ENCODE results near the gene LYPD5.

Gene LYPD5

GRCh38 chr19:43789029-43789428, 13.2 kb downstream of the LYPD5 start:
- no peak overlapping the region for H3K23ac ChIP-seq (ENCODE audit: low read length in 2 of 2)
- H4K8ac ChIP-seq (ENCODE audit: low read length), result no peak overlapping the region
- no peak overlapping the region for H3K27ac ChIP-seq (ENCODE audit: low read length, poor library complexity, severe bottlenecking)
- no peak overlapping the region for H3K4me3 ChIP-seq (ENCODE audit: insufficient read depth in 1 of 2, low read depth in 1 of 2, low read length in 2 of 2)
- no peak overlapping the region for H3K18ac ChIP-seq (ENCODE audit: low read depth in 1 of 2, low read length in 2 of 2)
- H3K4me1 ChIP-seq (ENCODE audit: control insufficient read depth, insufficient read depth, low read depth, low read length), result peaks cover 11% of the 10 kb centered on the region
- no peak overlapping the region for H3K14ac ChIP-seq (ENCODE audit: low read length in 2 of 2)
- no peaks in the 10 kb centered on the region for H3K36me3 ChIP-seq (ENCODE audit: control insufficient read depth in 1 of 2, insufficient read depth in 2 of 2, low read depth in 1 of 2, low read length in 2 of 2)
- no peak overlapping the region for H2BK120ac ChIP-seq (ENCODE audit: low read depth, low read length)
- WGBS, result 0% methylated on average over 2 of the region's 3 CpGs
- no peak overlapping the region for H2BK15ac ChIP-seq (ENCODE audit: low read depth, poor library complexity, severe bottlenecking)
- peak; percentile 60 for DNase-seq
- no peak overlapping the region for H3K4me2 ChIP-seq (ENCODE audit: low read length, poor library complexity, severe bottlenecking)
- no peak overlapping the region for H2AFZ ChIP-seq (ENCODE audit: low read depth, low read length)
- H3K27me3 ChIP-seq (ENCODE audit: control insufficient read depth in 1 of 2, insufficient read depth in 1 of 2, low read length in 2 of 2), result peaks cover 9 to 21% of the 10 kb centered on the region in 2 experiments
- H2BK5ac ChIP-seq (ENCODE audit: low read depth, low read length, poor library complexity, severe bottlenecking), result no peak overlapping the region
- no peak overlapping the region for H2BK12ac ChIP-seq (ENCODE audit: low read length in 2 of 2)
- H3K9me3 ChIP-seq (ENCODE audit: control insufficient read depth, low read length), result no peaks in the 10 kb centered on the region
- H4K91ac ChIP-seq (ENCODE audit: low read length), result no peak overlapping the region
- no peaks in the 10 kb centered on the region for H3K79me1 ChIP-seq (replicated peaks; ENCODE audit: low read length, poor library complexity, severe bottlenecking)
- H2AK5ac ChIP-seq (ENCODE audit: low read length, severe bottlenecking), result no peak overlapping the region
- H3K4ac ChIP-seq (ENCODE audit: low read depth in 1 of 2, low read length in 2 of 2), result no peak overlapping the region
- H3K9ac ChIP-seq (ENCODE audit: low read length), result no peak overlapping the region

GRCh38 chr19:43786665-43787064, 15.6 kb downstream of the LYPD5 start:
- Histone ChIP-seq H3K36me3 (ENCODE audit: control insufficient read depth in 1 of 2, insufficient read depth in 2 of 2, low read depth in 1 of 2, low read length in 2 of 2) (no peaks in the 10 kb centered on the region), H3K9me3 (ENCODE audit: control insufficient read depth, low read length) (no peaks in the 10 kb centered on the region), H3K27ac (ENCODE audit: low read length, poor library complexity, severe bottlenecking) (no peak overlapping the region), H4K8ac (ENCODE audit: low read length) (no peak overlapping the region), H3K9ac (ENCODE audit: low read length) (no peak overlapping the region), H3K14ac (ENCODE audit: low read length in 2 of 2) (no peak overlapping the region), H2BK15ac (ENCODE audit: low read depth, poor library complexity, severe bottlenecking) (no peak overlapping the region), H2BK12ac (ENCODE audit: low read length in 2 of 2) (no peak overlapping the region), H3K18ac (ENCODE audit: low read depth in 1 of 2, low read length in 2 of 2) (no peak overlapping the region), H3K4me2 (ENCODE audit: low read length, poor library complexity, severe bottlenecking) (no peak overlapping the region), H3K4me3 (ENCODE audit: insufficient read depth in 1 of 2, low read depth in 1 of 2, low read length in 2 of 2) (no peak overlapping the region), H3K79me1 (replicated peaks; ENCODE audit: low read length, poor library complexity, severe bottlenecking) (no peaks in the 10 kb centered on the region), H3K23ac (ENCODE audit: low read length in 2 of 2) (no peak overlapping the region), H2AFZ (ENCODE audit: low read depth, low read length) (no peak overlapping the region), H3K4ac (ENCODE audit: low read depth in 1 of 2, low read length in 2 of 2) (no peak overlapping the region), H2AK5ac (ENCODE audit: low read length, severe bottlenecking) (no peak overlapping the region), H4K91ac (ENCODE audit: low read length) (no peak overlapping the region), H2BK120ac (ENCODE audit: low read depth, low read length) (no peak overlapping the region), H3K27me3 (ENCODE audit: control insufficient read depth in 1 of 2, insufficient read depth in 1 of 2, low read length in 2 of 2) (peaks cover 0 to 5% of the 10 kb centered on the region in 2 experiments), H3K4me1 (ENCODE audit: control insufficient read depth, insufficient read depth, low read depth, low read length) (peaks cover 18% of the 10 kb centered on the region), H2BK5ac (ENCODE audit: low read depth, low read length, poor library complexity, severe bottlenecking) (no peak overlapping the region)
- 0% methylated on average over 1 of the region's 1 CpG for WGBS
- no peak for DNase-seq

GRCh38 chr19:43784981-43785808, 17.1 kb downstream of the LYPD5 start:
- no peak overlapping the region for H3K4me2 ChIP-seq (ENCODE audit: low read length, poor library complexity, severe bottlenecking)
- peak overlapping the region; percentile 83 for H2AFZ ChIP-seq (ENCODE audit: low read depth, low read length)
- 19% methylated on average over 10 of the region's 10 CpGs for WGBS
- no peaks in the 10 kb centered on the region for H3K79me1 ChIP-seq (replicated peaks; ENCODE audit: low read length, poor library complexity, severe bottlenecking)
- H3K9ac ChIP-seq (ENCODE audit: low read length), result peak overlapping the region; percentile 75
- peak overlapping the region; percentile 56 for H3K27ac ChIP-seq (ENCODE audit: low read length, poor library complexity, severe bottlenecking)
- no peak overlapping the region for H3K23ac ChIP-seq (ENCODE audit: low read length in 2 of 2)
- H2BK120ac ChIP-seq (ENCODE audit: low read depth, low read length), result peak overlapping the region; percentile 81
- H4K91ac ChIP-seq (ENCODE audit: low read length), result peak overlapping the region; percentile 58
- peak overlapping the region; percentile 33 for H4K8ac ChIP-seq (ENCODE audit: low read length)
- peak overlapping the region in 1 of 2 experiments; percentile 62 for H3K4me3 ChIP-seq (ENCODE audit: insufficient read depth in 1 of 2, low read depth in 1 of 2, low read length in 2 of 2)
- peak overlapping the region; percentile 60 for H2BK15ac ChIP-seq (ENCODE audit: low read depth, poor library complexity, severe bottlenecking)
- H3K18ac ChIP-seq (ENCODE audit: low read depth in 1 of 2, low read length in 2 of 2), result peak overlapping the region; percentile 69 to 71
- peak overlapping the region in 1 of 2 experiments; percentile 57 for H3K4ac ChIP-seq (ENCODE audit: low read depth in 1 of 2, low read length in 2 of 2)
- H3K9me3 ChIP-seq (ENCODE audit: control insufficient read depth, low read length), result no peaks in the 10 kb centered on the region
- H2BK5ac ChIP-seq (ENCODE audit: low read depth, low read length, poor library complexity, severe bottlenecking), result no peak overlapping the region
- H3K14ac ChIP-seq (ENCODE audit: low read length in 2 of 2), result no peak overlapping the region
- no peaks in the 10 kb centered on the region for H3K36me3 ChIP-seq (ENCODE audit: control insufficient read depth in 1 of 2, insufficient read depth in 2 of 2, low read depth in 1 of 2, low read length in 2 of 2)
- H2BK12ac ChIP-seq (ENCODE audit: low read length in 2 of 2), result peak overlapping the region in 1 of 2 experiments; percentile 65
- H2AK5ac ChIP-seq (ENCODE audit: low read length, severe bottlenecking), result peak overlapping the region; percentile 47
- peak; percentile 79 for DNase-seq
- peaks cover 29% of the 10 kb centered on the region for H3K4me1 ChIP-seq (ENCODE audit: control insufficient read depth, insufficient read depth, low read depth, low read length)
- no peaks in the 10 kb centered on the region for H3K27me3 ChIP-seq (ENCODE audit: control insufficient read depth in 1 of 2, insufficient read depth in 1 of 2, low read length in 2 of 2)

GRCh38 chr19:43784241-43784980, 17.8 kb downstream of the LYPD5 start:
- Histone ChIP-seq H2AK5ac (ENCODE audit: low read length, severe bottlenecking) (peak overlapping the region; percentile 47), H3K9ac (ENCODE audit: low read length) (peak overlapping the region; percentile 75), H2BK12ac (ENCODE audit: low read length in 2 of 2) (peak overlapping the region in 1 of 2 experiments; percentile 65), H3K9me3 (ENCODE audit: control insufficient read depth, low read length) (no peaks in the 10 kb centered on the region), H3K27me3 (ENCODE audit: control insufficient read depth in 1 of 2, insufficient read depth in 1 of 2, low read length in 2 of 2) (no peaks in the 10 kb centered on the region), H3K79me1 (replicated peaks; ENCODE audit: low read length, poor library complexity, severe bottlenecking) (no peaks in the 10 kb centered on the region), H2BK120ac (ENCODE audit: low read depth, low read length) (peak overlapping the region; percentile 81), H2BK5ac (ENCODE audit: low read depth, low read length, poor library complexity, severe bottlenecking) (no peak overlapping the region), H3K4ac (ENCODE audit: low read depth in 1 of 2, low read length in 2 of 2) (no peak overlapping the region), H3K27ac (ENCODE audit: low read length, poor library complexity, severe bottlenecking) (peak overlapping the region; percentile 56), H3K4me3 (ENCODE audit: insufficient read depth in 1 of 2, low read depth in 1 of 2, low read length in 2 of 2) (peak overlapping the region in 1 of 2 experiments; percentile 43), H3K36me3 (ENCODE audit: control insufficient read depth in 1 of 2, insufficient read depth in 2 of 2, low read depth in 1 of 2, low read length in 2 of 2) (no peaks in the 10 kb centered on the region), H2AFZ (ENCODE audit: low read depth, low read length) (no peak overlapping the region), H3K18ac (ENCODE audit: low read depth in 1 of 2, low read length in 2 of 2) (peak overlapping the region; percentile 69 to 71), H4K91ac (ENCODE audit: low read length) (peak overlapping the region; percentile 58), H3K23ac (ENCODE audit: low read length in 2 of 2) (no peak overlapping the region), H3K14ac (ENCODE audit: low read length in 2 of 2) (no peak overlapping the region), H3K4me2 (ENCODE audit: low read length, poor library complexity, severe bottlenecking) (peak overlapping the region; percentile 17), H2BK15ac (ENCODE audit: low read depth, poor library complexity, severe bottlenecking) (peak overlapping the region; percentile 60), H3K4me1 (ENCODE audit: control insufficient read depth, insufficient read depth, low read depth, low read length) (peaks cover 30% of the 10 kb centered on the region), H4K8ac (ENCODE audit: low read length) (peak overlapping the region; percentile 69)
- 58% methylated on average over 4 of the region's 4 CpGs for whole genome bisulfite sequencing
- peak; percentile 88 for DNase-seq
